SK-N-SH treated with all-trans-retinoic acid at 6 μM for 48 hours (cell line): ENCODE measurements around the gene DOK1.

Experiments used
- ARNTL ChIP-seq: fragments of 450-650 bp; formaldehyde crosslinking; IDR thresholded peaks from 2 replicates; pipeline ENCODE4 v1.5.0; 2020; ENCODE audit warnings: low read depth, mild to moderate bottlenecking, moderate library complexity, borderline replicate concordance
- BACH2 ChIP-seq: fragments of 250-450 bp; sonication (Bioruptor Pico); IDR thresholded peaks from 2 replicates; pipeline ENCODE4 v1.9.0; 2021; ENCODE audit warnings: mild to moderate bottlenecking, borderline replicate concordance
- GLIS3 ChIP-seq: fragments of 250-450 bp; sonication (Bioruptor Pico); IDR thresholded peaks from 2 replicates; pipeline ENCODE4 v1.5.0; 2020; ENCODE audit warnings: mild to moderate bottlenecking, moderate library complexity
- ISL1 ChIP-seq: fragments of 250-450 bp; sonication (Bioruptor Pico); IDR thresholded peaks from 2 replicates; pipeline ENCODE4 v2.1.2; 2022; ENCODE audit warnings: mild to moderate bottlenecking, moderate library complexity
- OSR1 ChIP-seq: fragments of 250-450 bp; sonication (Bioruptor Pico); IDR thresholded peaks from 2 replicates; pipeline ENCODE4 v1.8.0; 2022; ENCODE audit warnings: moderate library complexity, mild to moderate bottlenecking, inconsistent platforms
- PPARA ChIP-seq: fragments of 250-450 bp; sonication (Bioruptor Pico); IDR thresholded peaks from 2 replicates; pipeline ENCODE4 v1.5.0; 2020; ENCODE audit warnings: mild to moderate bottlenecking, borderline replicate concordance
- RARB ChIP-seq: fragments of 250-450 bp; sonication (Bioruptor Pico); IDR thresholded peaks from 2 replicates; pipeline ENCODE4 v1.8.0; 2021; ENCODE audit warnings: mild to moderate bottlenecking, moderate library complexity
- SNAI2 ChIP-seq: fragments of 250-450 bp; sonication (Bioruptor Pico); IDR thresholded peaks from 2 replicates; pipeline ENCODE4 v1.5.0; 2020; ENCODE audit warnings: mild to moderate bottlenecking, moderate library complexity
- TCF4 ChIP-seq: fragments of 250-450 bp; sonication (Bioruptor Pico); IDR thresholded peaks from 2 replicates; pipeline ENCODE4 v1.8.0; 2021; ENCODE audit warnings: mild to moderate bottlenecking, moderate library complexity, borderline replicate concordance
- TOX ChIP-seq: fragments of 250-450 bp; sonication (Bioruptor Pico); IDR thresholded peaks from 2 replicates; pipeline ENCODE4 v1.8.0; 2021; ENCODE audit warnings: mild to moderate bottlenecking, moderate library complexity, borderline replicate concordance
- ZFP3 ChIP-seq: fragments of 250-450 bp; sonication (Bioruptor Pico); IDR thresholded peaks from 2 replicates; pipeline ENCODE4 v1.5.0; 2020; ENCODE audit warnings: mild to moderate bottlenecking, moderate library complexity
- ZFP30 ChIP-seq: fragments of 450-650 bp; formaldehyde crosslinking; IDR thresholded peaks from 2 replicates; pipeline ENCODE4 v1.5.0; 2022; ENCODE audit warnings: mild to moderate bottlenecking, moderate library complexity
- TF ChIP-seq, protein P1 (sequence below): fragments of 250-450 bp; sonication (Bioruptor Pico); IDR thresholded peaks from 2 replicates; pipeline ENCODE4 v1.5.1; 2021; ENCODE audit warnings: mild to moderate bottlenecking, moderate library complexity
- TF ChIP-seq, protein P2 (sequence below): fragments of 250-450 bp; sonication (Bioruptor Pico); IDR thresholded peaks from 2 replicates; pipeline ENCODE4 v1.8.0; 2020; ENCODE audit warnings: mild to moderate bottlenecking, moderate library complexity, borderline replicate concordance

DNA sequence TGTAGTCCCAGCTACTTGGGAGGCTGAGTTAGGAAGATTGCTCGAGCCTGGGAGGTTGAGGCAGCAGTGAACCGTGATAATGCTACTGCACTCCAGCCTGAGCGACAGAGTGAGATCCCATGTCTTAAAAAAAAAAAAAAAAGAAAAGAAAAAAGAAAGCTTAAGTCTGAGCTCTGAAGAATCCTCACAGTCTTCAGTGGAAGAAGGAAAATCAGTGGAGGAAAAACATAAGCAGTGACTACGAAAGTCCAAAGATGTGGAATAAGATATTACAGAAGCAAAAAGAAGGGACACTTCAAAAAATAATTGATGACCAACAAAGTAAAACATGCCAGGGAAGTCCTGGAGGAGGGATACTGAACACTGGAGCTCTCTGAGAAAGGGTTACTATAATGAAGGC, 44.2 kb upstream of the DOK1 start:
- TF ChIP-seq BACH2 (CRISPR knock-in tag) (no peak), ARNTL (CRISPR knock-in tag) (no peak), ISL1 (CRISPR knock-in tag) (no peak), ZFP30 (CRISPR knock-in tag) (no peak), SNAI2 (CRISPR knock-in tag) (no peak), GLIS3 (CRISPR knock-in tag) (no peak), TOX (CRISPR knock-in tag) (no peak), ZFP3 (CRISPR knock-in tag) (no peak), OSR1 (no peak), PPARA (CRISPR knock-in tag) (no peak), TCF4 (CRISPR knock-in tag) (no peak), RARB (CRISPR knock-in tag) (no peak)
- TF ChIP-seq, protein P1, sequence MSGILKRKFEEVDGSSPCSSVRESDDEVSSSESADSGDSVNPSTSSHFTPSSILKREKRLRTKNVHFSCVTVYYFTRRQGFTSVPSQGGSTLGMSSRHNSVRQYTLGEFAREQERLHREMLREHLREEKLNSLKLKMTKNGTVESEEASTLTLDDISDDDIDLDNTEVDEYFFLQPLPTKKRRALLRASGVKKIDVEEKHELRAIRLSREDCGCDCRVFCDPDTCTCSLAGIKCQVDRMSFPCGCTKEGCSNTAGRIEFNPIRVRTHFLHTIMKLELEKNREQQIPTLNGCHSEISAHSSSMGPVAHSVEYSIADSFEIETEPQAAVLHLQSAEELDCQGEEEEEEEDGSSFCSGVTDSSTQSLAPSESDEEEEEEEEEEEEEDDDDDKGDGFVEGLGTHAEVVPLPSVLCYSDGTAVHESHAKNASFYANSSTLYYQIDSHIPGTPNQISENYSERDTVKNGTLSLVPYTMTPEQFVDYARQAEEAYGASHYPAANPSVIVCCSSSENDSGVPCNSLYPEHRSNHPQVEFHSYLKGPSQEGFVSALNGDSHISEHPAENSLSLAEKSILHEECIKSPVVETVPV (CRISPR knock-in tag), result no peak
- TF ChIP-seq, protein P2, sequence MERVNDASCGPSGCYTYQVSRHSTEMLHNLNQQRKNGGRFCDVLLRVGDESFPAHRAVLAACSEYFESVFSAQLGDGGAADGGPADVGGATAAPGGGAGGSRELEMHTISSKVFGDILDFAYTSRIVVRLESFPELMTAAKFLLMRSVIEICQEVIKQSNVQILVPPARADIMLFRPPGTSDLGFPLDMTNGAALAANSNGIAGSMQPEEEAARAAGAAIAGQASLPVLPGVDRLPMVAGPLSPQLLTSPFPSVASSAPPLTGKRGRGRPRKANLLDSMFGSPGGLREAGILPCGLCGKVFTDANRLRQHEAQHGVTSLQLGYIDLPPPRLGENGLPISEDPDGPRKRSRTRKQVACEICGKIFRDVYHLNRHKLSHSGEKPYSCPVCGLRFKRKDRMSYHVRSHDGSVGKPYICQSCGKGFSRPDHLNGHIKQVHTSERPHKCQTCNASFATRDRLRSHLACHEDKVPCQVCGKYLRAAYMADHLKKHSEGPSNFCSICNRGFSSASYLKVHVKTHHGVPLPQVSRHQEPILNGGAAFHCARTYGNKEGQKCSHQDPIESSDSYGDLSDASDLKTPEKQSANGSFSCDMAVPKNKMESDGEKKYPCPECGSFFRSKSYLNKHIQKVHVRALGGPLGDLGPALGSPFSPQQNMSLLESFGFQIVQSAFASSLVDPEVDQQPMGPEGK (CRISPR knock-in tag), result no peak
